ENCODE results near the gene RHPN2.

GRCh38 chr19:32966750-32967149 is 97.9 kb downstream of the RHPN2 start:
- TF ChIP-seq PPARA (CRISPR knock-in tag; IDR thresholded peaks at IDR 0.05; ENCODE audit: borderline replicate concordance) (no peak), CREB5 (CRISPR knock-in tag; IDR thresholded peaks at IDR 0.05; ENCODE audit: low read depth) (no peak), POU6F1 (CRISPR knock-in tag; IDR thresholded peaks at IDR 0.05; ENCODE audit: borderline replicate concordance, low read depth) (no peak), SNAI2 (CRISPR knock-in tag; IDR thresholded peaks at IDR 0.05) (no peak), ZNF70 (CRISPR knock-in tag; IDR thresholded peaks at IDR 0.05) (no peak)

All from SK-N-SH treated with all-trans-retinoic acid at 6 μM for 48 hours (cell line).